COLO668 (cell line): ENCODE measurements around the gene C1orf116.

Experiments
- DNase-seq: peaks from one replicate; lab custom pipeline; 2025; ENCODE audit not compliant: unreplicated experiment; lab: John Stamatoyannopoulos, UW

The C1orf116 gene

DNA sequence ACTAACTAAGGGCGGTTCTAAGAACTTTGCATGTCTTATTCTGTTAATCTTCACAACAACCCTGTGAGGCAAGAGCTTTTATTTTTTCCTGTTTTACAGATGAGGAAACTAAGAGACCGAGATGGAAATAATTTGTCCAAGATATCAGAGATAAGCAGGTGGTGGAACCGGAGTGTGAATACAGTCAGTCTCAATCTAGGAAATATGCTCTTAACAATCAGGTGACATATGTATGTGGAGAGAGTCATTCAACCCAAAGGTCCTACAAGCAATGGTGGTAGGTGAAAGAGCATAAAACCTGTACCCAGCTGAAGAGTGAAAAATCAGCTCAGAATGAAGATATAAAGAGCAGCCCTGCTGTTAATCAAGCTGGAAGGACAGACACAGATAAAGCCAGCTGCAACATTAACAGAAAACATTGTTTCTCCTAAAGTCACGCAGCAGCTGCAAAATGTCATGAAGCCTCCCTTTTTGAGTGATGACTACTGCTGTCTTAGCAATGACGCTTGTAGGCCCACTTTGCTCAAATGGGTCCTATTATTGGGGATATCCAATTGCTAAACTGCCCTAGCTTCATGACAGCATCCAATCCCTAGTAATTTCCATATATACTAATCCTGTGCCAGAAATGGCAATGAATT is 31.8 kb downstream of the C1orf116 start:
- no peak for DNase-seq

DNA sequence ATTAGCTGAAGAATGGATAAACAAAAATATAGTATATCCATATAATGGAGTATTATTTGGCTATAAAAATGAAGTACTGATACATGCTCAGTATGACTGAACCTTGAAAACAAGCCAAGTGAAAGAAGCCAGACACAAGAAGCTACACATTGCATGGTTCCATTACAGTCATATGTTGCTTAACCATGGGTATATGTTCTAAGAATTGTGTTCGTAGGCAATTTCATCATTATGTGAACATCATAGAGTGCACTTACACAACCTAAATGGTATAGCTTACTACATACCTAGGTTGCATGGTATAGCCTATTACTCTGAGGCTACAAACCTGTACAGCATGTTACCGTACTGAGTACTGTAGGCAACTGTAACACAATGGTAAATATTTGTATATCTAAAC is 33.7 kb downstream of the C1orf116 start:
- no peak for DNase-seq

DNA sequence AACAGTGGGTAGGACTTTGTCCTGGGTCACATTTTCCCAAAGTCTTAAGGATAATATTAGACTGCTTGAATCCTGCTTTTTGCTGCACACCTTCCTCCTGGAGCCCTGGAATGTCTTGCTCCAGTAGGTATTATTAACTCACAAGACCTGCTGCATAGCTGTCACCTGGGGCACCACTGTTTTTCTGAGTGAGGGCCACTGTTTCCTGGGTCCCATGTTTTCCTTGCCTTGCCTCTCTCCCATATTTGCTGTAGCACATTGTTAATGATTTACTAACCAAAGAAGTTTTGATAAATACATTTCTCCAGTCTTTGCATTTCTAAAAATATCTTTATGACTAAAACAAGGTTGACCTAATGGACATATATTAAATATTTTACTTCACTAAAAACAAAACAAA is 39.8 kb downstream of the C1orf116 start:
- no peak for DNase-seq

DNA sequence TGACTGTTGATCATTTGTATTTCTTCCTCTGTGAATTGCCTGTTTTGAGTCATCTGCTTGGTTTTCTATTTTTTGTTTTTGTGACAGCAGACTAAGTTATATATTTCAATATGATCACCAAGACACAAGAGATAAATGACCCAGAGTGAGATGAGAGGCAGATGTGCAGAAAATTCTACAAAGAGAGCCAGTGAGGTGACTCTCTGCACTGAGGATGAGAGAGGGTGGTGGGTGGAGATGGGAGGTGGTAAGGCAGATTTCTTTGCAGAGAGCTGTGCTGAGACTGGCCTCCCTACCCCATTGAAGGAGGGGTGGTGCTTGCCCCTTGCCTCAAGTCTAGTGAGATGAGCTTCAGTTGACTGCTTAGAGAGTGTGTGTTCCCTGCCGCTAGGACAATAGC is 44.7 kb downstream of the C1orf116 start:
- DNase-seq = no peak

DNA sequence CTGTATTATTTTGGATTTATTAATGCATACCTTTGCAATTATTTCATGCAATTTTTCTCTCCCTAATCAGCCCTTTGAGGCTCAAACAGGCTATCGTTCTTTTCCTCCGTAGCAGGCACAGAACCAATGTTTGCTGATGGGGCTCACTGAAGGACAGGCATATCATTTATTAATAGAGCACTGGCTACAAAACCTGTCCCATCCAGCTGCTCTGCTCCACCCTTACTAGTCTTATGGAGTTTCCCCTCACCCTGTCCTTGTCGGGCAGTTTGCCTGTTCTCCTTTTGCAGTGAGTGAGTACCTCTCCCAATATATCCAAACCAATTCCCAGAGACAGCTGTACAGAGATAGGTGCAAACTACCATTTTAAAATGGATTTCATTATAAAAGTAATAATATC is 45.7 kb downstream of the C1orf116 start:
- DNase-seq = no peak

DNA sequence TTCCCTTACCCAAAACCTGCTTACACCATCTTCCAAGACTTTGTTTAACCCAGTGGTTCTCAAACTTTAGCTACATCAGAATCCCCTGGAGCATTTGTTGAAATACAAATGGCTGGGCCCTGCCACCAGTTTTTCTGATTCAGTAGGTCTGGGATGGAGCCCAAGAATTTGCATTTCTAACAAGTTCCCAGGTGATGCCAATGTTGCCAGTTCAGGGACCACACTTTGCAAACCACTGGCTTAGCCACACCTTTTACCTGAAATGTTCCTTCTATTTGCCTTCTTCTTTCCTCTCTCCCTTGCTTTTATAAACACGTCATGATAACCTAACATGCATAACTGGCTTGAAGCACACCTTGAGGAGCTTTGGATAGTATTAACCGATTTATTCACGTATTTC is 46.2 kb downstream of the C1orf116 start:
- DNase-seq = no peak

DNA sequence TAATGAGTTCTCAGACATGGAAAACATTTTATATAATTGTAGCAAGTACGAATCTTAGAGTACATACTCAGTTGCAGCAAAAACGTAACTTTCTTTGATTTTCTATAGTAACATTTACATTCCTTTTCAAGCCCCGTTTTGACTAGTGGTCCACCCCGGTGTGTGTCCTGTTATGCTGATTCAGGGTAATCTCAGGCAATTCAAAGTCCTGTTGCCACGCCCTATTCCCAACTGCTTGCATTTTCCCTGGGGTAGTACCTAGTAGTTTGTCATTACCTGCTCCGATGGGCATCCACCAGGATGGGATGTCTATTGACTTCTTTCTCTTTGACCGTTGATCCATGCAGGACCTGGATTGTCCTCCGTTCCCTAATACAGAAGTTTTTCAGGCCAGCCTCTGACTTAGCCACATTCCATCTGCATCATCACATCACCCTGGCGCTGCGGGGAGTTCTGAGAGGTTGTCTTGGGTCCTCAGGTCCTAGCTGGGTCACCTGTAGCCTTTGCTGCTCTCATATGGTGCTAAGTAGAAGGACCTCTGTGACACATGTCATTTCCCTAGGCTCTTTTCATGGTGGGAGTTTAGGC is 47.3 kb downstream of the C1orf116 start:
- DNase-seq = no peak

DNA sequence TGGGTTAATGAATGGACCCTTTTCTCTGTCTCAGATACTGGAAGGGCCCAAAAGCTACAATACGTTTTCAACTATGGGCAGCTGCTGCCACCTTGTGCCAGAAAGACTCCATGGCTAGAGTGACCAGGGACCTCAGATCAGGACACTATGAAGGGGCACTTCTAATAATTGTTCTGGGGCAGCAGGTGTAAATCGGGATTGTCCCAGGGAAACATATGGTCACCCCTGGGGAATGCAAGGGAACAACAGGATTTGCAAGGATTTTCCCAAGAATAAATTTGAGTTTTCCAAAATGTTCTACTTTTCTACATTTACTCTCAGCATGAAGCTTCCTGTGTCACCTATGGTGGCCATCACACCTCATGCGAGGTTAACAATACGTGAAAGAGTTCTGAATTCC is 50.3 kb downstream of the C1orf116 start:
- DNase-seq = peak; percentile 60

DNA sequence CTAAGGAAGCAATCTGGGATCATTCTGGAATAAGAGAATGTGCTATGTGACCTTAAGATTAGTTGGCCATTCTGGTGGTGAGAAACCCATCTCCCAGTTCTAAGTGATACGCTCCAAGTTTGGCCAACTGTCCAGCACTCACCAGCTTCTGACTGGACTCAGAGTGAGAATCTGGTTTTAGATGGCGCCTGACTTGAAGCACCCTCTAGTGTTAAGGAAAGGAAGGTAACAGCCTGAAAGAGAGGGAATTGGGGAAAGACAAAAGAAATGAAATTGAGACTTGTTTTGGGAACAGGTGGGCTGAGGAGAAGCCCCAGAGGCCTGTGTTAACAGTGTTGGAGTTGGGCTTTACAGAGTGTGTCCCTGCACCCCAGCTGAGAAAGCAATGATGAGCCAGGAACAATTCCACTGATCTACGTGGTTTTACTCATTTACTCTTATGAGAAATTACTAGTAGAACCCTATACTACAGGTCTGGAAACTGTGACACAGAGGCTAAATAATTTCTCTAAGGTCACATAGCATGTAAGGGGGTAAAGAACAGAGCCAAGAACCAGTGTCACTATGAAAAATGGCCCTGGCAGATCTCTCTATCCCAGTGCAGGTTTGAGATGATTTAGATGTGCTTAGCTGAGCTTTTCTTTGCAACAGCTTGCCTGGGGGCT is 53.0 kb downstream of the C1orf116 start:
- no peak for DNase-seq

DNA sequence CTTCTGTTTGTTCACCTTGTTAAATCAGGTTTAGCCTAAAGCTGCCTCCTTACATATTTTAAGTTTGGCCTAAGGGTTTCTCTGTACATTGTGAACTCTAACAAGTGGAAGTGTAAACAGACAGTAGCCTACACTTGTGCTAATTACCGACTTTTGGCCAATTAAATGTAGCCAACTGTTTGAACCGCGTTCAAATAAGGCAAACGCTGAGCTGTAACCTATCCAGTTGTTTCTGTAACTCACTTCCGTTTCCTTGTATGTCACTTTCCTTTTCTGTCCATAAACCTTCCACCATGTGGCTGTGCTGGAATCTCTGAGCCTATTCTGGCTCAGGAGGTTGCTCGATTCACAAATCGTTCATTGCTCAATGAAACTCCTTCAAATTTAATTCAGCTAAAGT is 54.3 kb downstream of the C1orf116 start:
- no peak for DNase-seq

DNA sequence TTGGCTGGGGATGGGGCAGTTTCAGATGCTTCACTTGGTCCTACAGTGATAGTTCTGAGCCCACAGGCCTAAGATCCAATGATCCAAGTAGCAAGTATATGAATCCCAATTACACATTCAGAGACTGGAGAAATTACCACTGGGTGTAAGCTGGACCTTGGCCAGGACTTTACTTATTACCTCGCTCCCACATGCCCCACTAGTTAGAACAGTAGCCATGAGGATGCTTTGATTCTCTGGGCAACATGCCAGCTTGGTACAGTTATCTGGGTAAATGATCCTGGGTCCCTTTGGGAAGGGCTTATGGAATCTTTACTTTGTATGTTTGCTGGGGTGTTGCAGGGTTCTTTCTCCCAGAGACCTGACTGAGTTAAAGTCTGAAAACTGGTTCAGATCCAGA is 57.2 kb downstream of the C1orf116 start:
- DNase-seq = no peak

DNA sequence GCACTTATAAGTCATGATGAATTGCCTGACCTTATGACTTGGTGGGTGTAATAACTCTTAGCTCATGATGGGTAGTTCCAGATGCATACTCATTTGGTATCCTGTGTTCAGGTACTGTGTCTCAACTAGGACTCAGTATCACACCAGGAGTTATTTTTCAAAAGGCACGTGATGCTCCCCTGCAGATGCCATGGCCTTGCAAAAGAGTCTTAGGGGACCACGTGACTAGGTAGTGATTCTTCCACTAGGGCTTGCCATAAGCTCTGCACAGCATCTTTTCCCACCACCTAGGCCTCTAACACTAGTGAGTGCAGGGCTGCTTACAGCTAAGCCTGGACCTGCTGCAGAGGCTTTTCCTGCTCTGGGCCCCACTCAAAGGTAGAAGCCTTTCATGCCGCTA is 58.4 kb downstream of the C1orf116 start:
- no peak for DNase-seq

DNA sequence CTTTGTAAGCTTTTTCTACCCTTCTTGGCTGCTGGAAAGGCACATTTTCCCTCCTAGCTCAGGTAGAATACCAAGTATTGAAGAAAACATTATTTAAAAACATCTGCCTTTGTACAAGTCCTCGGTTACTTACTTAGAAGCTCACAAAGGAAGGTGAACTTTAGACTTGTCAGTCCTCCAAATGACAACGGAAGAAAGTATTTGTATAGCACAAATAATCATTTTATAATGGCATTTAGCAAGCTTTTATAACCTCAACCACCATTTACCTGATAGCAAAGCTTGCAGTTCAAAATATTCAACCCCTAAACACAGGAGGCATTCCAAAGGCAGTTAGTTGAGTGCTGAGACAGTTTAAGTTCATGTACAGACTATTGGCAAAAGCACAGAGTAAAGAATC is 59.8 kb downstream of the C1orf116 start:
- DNase-seq = no peak

DNA sequence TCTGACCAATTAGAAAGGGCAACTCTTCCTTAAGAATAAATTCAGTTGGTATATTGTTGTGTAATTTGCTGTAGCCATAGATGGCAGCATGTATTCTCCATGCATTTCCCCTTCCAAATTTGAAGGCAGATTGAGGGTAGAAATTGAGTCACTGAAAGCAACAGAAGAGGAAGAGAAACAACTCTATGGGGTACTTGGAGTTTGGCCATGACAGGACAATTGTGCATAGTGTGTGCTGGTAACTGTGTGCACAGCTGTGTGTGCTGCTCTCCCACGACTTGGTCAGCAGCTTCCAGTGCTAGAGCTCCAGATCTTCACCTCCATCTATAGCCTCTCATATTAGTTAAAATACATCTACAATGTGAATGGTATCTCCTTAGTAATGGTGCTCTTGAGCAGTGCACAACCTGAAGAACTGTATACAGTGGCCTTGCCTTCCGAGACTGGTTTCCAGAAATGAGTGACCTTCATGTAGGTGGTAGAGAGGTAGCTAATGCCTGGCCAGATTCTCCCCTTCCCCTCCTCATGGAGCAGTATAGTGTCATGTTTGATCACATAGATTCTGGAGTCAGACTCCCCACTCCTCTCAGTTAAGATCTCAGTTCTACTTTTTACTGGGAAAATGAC is 61.4 kb downstream of the C1orf116 start:
- no peak for DNase-seq

DNA sequence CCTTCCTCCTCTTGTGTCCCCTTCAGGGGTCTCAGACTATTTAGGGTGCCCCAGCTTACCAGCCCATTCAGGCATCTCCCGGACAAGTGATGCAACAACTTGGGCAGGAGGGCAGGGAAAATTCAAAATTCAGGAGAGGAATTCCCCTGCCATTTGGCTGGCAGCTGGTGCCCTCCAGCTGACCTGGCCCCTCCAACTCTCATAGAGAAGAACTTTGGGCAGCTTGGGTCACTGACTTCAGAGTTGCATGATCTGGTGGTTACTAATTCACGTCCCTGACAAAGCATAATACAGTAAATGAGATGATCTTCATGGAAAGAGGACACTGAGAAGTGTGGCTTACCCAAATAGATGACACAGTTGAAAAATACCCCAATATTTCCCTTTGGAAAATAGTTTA is 62.1 kb downstream of the C1orf116 start, which contains the start of gene FCAMR:
Gene FCAMR (minus strand): TSS at position 15 of the 400 bp plus-strand sequence. CDS start 335 bp downstream, outside the sequence.
- DNase-seq = no peak

DNA sequence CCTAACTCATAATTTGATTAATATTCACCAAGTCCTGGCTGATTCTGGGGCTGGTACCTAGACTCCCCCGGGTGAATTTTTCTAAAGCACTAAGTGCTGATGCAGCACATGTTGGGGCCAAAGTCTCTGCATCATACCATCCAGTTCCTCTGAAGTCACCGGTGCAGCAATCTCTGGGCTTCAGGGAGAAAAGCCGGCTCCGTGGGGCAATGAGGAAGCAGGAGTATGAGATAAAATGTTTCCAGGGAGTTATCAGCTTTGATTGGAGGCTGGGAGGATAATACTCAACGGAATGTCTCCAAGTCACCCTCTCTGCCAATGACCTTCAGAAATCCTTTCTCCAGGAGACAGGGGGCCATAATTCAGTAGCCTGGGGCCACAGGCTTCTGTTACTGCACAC is 63.5 kb downstream of the C1orf116 start:
- no peak for DNase-seq
